ENCODE results near the gene ZNF280B. TPM values are rescaled to one million over a fixed set of nuclear protein-coding genes. Genes with fewer than 3 reads are reported as not detected.
"Not testable (repeated sequence)": the region's sequence is repeated elsewhere in the genome, so short reads cannot be mapped to it uniquely, and the experiment has no call there.

ZNF280B gene
- total RNA-seq, 1 donor from 2014 or later: 0.04 TPM

DNA sequence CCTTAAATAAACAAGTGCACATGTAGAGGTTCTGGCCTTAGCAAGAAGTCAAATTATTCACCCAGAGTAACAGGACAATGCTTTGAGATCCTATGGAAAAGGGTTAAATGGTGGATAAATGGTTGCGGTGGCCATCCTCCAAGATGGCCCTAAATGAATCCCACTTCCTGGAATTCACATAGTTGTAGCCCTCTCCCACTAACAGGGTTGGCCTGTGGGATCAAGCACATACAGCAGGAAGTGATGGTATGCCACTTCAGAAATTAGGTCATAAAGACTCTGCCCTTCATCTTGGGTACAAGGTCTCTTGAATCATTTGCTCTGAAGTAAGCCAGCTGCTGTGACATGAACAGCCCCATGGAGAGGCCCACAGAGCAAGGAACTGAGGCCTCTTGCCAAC lies 1.8 kb downstream of the ZNF280B start:
- ATAC-seq: no peak

DNA sequence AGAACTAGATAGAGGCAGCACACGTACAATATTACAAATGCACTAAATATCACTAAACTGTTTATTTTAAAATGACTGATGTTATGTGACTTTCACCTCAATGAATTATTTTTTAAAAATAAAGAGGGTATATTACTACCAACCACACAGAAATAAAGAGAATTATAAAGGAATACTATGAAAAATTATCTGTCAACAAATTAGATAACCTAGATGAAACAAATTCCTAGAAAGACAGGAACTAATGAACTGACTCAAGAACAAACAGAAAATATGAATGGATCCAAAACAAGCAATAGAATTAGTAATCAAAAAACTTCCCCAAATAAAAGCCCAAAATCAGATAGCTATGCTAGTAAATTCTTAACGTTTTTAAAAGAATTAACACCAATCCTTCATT lies 10.3 kb downstream of the ZNF280B start:
- no peak for ATAC-seq

DNA sequence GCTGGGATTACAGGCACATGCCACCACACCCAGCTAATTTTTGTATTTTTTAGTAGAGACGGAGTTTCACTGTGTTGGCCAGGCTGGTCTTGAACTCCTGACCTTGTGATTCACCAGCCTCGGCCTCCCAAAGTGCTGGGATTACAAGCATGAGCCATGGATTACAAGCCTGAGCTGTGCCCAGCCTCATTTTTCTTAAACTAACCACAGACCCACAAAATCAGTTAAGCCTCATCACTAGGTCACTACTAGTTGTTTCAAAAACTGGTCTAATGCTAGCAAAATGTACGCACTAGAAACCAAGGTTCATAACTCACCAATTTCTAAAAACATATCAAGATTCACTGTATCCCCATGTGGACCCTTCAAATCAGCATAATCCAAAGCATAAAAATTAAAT lies 17.0 kb downstream of the ZNF280B start:
- ATAC-seq: not testable (repeated sequence)

- no peak for ATAC-seq
These were observed 19.8 kb downstream of the ZNF280B start for GRCh38 chr22:22488736-22489135.

GRCh38 chr22:22487869-22488597 lies 20.5 kb downstream of the ZNF280B start:
- ATAC-seq: no peak

GRCh38 chr22:22487059-22487458 lies 21.5 kb downstream of the ZNF280B start:
- no peak for ATAC-seq

GRCh38 chr22:22486132-22486899 lies 22.2 kb downstream of the ZNF280B start:
- no peak for ATAC-seq

GRCh38 chr22:22485524-22485923 lies 23.0 kb downstream of the ZNF280B start:
- ATAC-seq: no peak

DNA sequence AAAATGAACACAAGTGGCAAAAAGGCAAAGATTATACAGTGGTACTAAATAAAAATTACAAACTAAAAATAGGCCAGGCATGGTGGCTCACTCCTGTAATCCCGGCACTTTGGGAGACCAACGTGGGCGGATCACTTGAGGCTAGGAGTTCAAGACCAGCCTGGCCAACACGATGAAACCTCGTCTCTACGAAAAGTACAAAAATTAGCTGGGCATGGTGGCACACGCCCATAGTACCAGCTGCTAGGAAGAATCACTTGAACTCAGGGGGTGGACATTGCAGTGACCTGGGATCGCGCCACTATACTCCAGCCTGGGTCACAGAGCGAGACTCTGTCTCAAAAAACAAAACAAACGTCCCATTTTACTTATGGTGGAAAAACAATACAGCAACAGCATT lies 24.5 kb downstream of the ZNF280B start:
- no peak for ATAC-seq

DNA sequence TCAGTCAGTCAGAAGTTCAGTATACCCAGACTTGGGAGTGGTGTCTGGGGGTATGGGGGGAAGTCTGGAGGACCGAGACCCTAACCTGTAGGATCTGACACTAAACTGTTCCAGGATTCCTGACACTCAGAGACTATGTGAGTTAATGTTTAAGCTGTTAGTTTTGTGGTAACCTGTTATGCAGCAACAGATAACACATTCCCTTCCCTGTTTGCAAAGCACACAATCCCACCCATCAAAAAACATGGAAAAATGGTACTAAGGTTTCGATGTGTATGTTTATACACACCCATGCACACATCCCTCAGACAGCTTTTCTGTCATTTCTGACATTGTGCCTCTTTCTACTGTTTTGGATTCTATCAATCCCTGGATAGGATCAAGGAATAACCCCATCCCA lies 27.6 kb downstream of the ZNF280B start:
- no peak for ATAC-seq

DNA sequence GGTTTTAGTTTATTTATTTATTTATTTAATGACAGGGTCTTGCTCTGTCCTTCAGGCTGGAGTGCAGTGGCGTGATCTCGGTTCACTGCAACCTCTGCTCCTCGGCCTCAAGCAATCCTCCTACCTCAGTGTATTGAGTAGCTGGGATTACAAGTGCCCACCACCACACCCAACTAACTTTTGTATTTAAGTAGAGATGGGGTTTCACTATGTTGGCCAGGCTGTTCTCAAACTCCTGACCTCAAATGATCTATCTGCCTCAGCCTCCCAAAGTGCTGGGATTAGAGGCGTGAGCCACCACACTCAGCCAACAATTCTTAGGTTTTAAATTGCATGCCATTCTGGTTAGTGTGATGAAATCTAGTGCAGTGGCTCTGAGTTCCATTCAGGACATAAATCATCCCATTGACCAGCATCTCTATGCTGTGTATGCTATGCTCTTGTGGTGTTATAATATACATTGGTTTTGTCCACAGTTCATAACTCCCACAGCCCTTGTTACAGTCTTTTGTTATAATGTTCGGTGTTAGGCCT lies 28.5 kb downstream of the ZNF280B start:
- no peak for ATAC-seq

GRCh38 chr22:22479116-22479515 lies 29.4 kb downstream of the ZNF280B start:
- no peak for ATAC-seq

GRCh38 chr22:22478470-22478869 lies 30.1 kb downstream of the ZNF280B start:
- no peak for ATAC-seq

GRCh38 chr22:22474733-22475132 lies 33.8 kb downstream of the ZNF280B start:
- no peak for ATAC-seq

DNA sequence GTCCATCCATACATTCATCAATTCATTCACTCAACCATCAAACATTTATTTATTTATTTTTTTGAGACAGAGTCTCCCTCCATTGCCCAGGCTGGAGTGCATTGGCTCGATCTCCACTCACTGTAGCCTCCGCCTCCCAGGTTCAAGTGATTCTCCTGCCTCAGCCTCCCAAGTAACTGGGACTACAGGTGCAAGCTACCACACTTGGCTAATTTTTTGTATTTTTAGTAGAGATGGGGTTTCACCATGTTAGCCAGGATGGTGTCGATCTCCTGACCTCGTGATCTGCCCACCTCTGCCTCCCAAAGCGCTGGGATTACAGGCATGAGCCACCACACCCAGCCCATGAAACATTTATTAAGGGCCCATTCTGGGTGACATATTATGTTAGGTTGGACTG lies 37.4 kb downstream of the ZNF280B start:
- ATAC-seq: not testable (repeated sequence)

DNA sequence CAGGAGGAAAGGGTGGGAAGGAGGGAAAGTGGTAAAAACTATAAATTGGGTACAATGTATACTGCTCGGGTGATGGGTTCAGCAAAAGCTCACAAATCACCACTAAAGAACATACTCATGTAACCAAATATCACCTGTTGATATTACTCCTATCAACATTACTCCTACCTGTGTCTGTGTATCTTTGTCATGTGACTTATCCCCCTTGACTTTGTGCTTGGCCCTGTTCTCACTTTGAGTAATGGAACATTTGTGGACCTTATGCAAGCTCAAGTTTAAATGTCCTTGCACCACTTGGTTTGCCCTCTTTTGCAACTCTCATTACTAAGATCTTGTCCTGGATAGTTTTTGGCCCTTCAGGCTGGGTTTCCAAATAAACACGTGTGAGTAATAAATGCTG lies 39.0 kb downstream of the ZNF280B start:
- ATAC-seq: no peak

DNA sequence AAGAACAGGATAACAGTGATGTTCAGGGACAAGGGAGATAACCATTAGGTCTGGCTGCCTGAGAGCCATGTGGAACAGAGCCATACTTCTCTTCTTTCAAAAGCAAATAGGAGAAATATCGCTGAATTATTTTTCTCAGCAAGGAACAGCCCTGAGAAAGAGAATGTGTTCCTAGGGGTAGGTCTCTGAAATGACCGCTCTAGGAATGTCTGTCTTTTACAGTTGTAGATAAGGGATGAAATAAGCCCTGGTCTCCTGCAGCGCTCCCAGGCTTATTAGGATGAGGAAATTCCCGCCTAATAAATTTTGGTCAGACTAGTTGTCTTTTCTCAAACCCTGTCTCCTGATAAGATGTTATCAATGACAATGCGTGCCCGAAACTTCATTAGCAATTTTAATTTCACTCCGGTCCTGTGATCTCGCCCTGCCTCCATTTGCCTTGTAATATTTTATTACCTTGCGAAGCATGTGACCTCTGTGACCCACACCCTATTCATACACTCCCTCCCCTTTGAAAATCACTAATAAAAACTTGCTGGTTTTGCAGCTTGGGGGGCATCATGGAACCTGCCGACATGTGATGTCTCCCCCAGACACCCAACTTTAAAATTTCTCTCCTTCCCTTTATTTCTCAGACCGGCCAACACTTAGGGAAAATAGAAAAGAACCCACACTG lies 39.6 kb downstream of the ZNF280B start:
- not testable (repeated sequence) for ATAC-seq

DNA sequence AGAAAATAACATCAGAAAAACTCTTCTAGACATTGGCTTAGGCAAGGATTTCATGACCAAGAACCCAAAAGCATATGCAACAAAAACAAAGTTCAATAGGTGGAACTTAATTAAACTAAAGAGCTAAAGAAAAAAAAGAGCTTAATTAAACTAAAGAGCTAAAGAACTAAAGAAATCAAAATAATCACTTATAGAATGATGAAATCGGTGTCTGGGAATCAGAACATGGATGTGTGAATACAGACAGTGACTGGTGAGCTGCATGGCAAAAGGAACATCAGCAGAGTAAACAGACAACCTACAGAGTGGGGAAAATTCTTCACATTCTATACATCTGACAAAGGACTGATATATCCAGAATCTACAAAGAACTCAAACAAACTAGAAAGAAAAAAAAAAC lies 41.4 kb downstream of the ZNF280B start:
- no peak for ATAC-seq

- no peak for ATAC-seq
These were observed 42.8 kb downstream of the ZNF280B start for GRCh38 chr22:22465782-22466181.

DNA sequence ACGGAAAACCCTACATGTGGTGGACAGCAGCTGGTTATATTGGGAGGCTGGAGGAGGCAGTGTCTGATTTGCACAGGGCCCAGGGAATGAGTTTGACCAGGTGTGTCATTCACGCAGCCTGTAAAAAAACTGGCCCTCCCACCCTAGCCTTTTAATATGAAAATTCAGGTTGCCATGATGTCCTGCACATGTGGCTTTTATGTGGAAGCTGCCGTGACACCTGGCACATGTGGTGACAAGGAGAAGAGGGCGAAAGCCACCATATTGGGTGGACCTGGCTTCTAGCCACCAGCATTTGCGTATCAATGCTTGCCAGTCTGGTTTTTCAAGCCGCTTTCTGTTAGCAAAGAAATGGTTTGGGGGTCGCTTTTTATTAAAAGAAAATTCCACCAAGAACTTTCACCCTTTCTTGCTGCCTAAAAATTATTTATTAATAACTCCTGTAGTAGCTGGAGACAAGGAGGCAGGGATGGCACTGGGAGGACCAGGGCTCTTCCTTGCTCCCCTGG lies 43.4 kb downstream of the ZNF280B start:
- no peak for ATAC-seq

- ATAC-seq: no peak
These were observed 43.9 kb downstream of the ZNF280B start for GRCh38 chr22:22464541-22465054.

DNA sequence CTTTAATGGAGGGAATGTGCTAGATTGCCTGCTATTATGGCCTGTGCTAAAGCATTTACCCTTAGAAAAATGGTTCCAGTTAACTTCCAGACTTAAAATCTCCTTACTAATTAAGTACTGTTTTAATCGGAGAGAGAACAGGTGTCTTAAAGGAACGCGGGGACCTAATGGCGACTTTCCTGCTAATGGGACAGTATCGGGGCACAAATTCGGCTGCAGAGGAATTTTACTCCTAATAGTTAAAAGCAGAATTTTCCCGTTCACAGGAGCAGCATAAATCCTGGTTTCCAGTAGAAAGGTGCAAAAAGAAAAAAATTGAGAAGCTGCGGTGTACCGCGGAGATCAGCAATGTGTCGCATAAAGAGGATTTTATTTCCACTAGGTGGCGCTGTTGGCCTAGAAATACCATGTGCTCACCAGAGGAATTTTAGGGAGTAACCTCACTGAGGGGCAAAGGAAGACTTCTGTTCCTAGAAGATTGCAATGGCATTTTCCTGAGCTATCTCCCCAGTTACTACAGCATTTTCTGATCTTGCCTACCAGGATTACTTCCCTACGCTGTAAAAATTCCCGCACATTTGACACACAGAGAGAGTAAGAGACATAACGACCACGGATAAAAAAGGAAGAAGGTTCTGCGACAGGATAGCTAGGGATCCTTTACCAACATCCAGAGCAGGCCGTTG lies 44.5 kb downstream of the ZNF280B start:
- peak; percentile 47 for ATAC-seq
